Osteocyte (in vitro differentiated cells): ENCODE measurements around the gene CRACDL. TPM values are rescaled to one million over a fixed set of nuclear protein-coding genes. Genes with fewer than 3 reads are reported as not detected.

Experiments used
- DNase-seq: peaks from one replicate; pipeline ENCODE4 v3.0.0; 2021; ENCODE audit warnings: mixed read lengths; ENCODE audit not compliant: unreplicated experiment; ENCODE audit errors: extremely low spot score
- H3K27ac Mint-ChIP-seq: one replicate; pipeline ENCODE4 v1.8.0; 2021; ENCODE audit warnings: mild to moderate bottlenecking, mixed read lengths; ENCODE audit not compliant: unreplicated experiment
- H3K27me3 Mint-ChIP-seq: one replicate; pipeline ENCODE4 v1.8.0; 2021; ENCODE audit warnings: mixed read lengths; ENCODE audit not compliant: unreplicated experiment
- H3K36me3 Mint-ChIP-seq: one replicate; pipeline ENCODE4 v1.8.0; 2021; ENCODE audit warnings: mixed read lengths; ENCODE audit not compliant: unreplicated experiment
- H3K4me1 Mint-ChIP-seq: one replicate; pipeline ENCODE4 v1.8.0; 2021; ENCODE audit warnings: mixed read lengths; ENCODE audit not compliant: unreplicated experiment
- H3K4me3 Mint-ChIP-seq: one replicate; pipeline ENCODE4 v1.8.0; 2021; ENCODE audit warnings: mild to moderate bottlenecking, moderate library complexity, mixed read lengths; ENCODE audit not compliant: unreplicated experiment
- H3K9me3 Mint-ChIP-seq: one replicate; pipeline ENCODE4 v1.8.0; 2021; ENCODE audit warnings: mixed read lengths; ENCODE audit not compliant: unreplicated experiment
- CTCF ChIP-seq: fragments of 200-600 bp; sonication (generic); IDR thresholded peaks from 2 replicates; pipeline ENCODE4 v1.5.0; 2021; ENCODE audit warnings: antibody characterized with exemption, mild to moderate bottlenecking, moderate library complexity
- total RNA-seq: library from RNA; stranded (reverse); gene quantifications from 2 replicates; pipeline ENCODE4 v1.2.1, GENCODE V29; 2021

CRACDL gene
- total RNA-seq, 1 donor from 2014 or later = 1.3 TPM

GRCh38 chr2:98781822-98782221 lies 154.2 kb downstream of the CRACDL start:
- no peaks in the 10 kb centered on the region for H3K4me1 Mint-ChIP-seq

GRCh38 chr2:98778741-98779483 lies 157.1 kb downstream of the CRACDL start:
- no peak overlapping the region for H3K4me3 Mint-ChIP-seq
- peaks cover 15% of the 10 kb centered on the region for H3K9me3 Mint-ChIP-seq
- no peak for DNase-seq
- no peak overlapping the region for H3K27ac Mint-ChIP-seq
- TF ChIP-seq CTCF = no peak
- H3K4me1 Mint-ChIP-seq = no peaks in the 10 kb centered on the region
- peaks cover 2% of the 10 kb centered on the region for H3K27me3 Mint-ChIP-seq
- H3K36me3 Mint-ChIP-seq = no peaks in the 10 kb centered on the region

More at GRCh38 chr2:98781822-98782221, 154.2 kb downstream of the CRACDL start:
- Mint-ChIP-seq H3K36me3 (no peaks in the 10 kb centered on the region), H3K27ac (no peak overlapping the region), H3K4me3 (no peak overlapping the region), H3K27me3 (peaks cover 4% of the 10 kb centered on the region), H3K9me3 (peaks cover 15% of the 10 kb centered on the region)
- no peak for TF ChIP-seq CTCF
- no peak for DNase-seq

- Mint-ChIP-seq H3K27ac (no peak overlapping the region), H3K36me3 (no peaks in the 10 kb centered on the region), H3K4me1 (no peaks in the 10 kb centered on the region), H3K27me3 (peaks cover 2% of the 10 kb centered on the region), H3K4me3 (no peak overlapping the region), H3K9me3 (peaks cover 15% of the 10 kb centered on the region)
- no peak for TF ChIP-seq CTCF
- no peak for DNase-seq
Observed at GRCh38 chr2:98778151-98778550, 157.9 kb downstream of the CRACDL start.

- no peaks in the 10 kb centered on the region for H3K4me1 Mint-ChIP-seq
- H3K4me3 Mint-ChIP-seq = no peak overlapping the region
- H3K36me3 Mint-ChIP-seq = no peaks in the 10 kb centered on the region
- no peak for TF ChIP-seq CTCF
- H3K27ac Mint-ChIP-seq = no peak overlapping the region
- peaks cover 6% of the 10 kb centered on the region for H3K27me3 Mint-ChIP-seq
- peaks cover 15% of the 10 kb centered on the region for H3K9me3 Mint-ChIP-seq
- no peak for DNase-seq
Observed at GRCh38 chr2:98777710-98778109, 158.3 kb downstream of the CRACDL start.

- Mint-ChIP-seq H3K27me3 (peaks cover 6% of the 10 kb centered on the region), H3K4me1 (no peaks in the 10 kb centered on the region), H3K4me3 (no peak overlapping the region), H3K27ac (no peak overlapping the region), H3K9me3 (peaks cover 10% of the 10 kb centered on the region), H3K36me3 (no peaks in the 10 kb centered on the region)
- TF ChIP-seq CTCF = no peak
- no peak for DNase-seq
Observed at GRCh38 chr2:98777076-98777475, 158.9 kb downstream of the CRACDL start.
